SH-SY5Y (cell line): ENCODE measurements around the gene BAD.

Experiments used
- GATA2 ChIP-seq: IDR thresholded peaks from 2 replicates; pipeline ENCODE4 v1.6.1; 2011; ENCODE audit warnings: mild to moderate bottlenecking, low read depth, low read length
- GATA3 ChIP-seq: IDR thresholded peaks from 2 replicates; pipeline ENCODE4 v1.6.1; 2011; ENCODE audit warnings: low read depth, mild to moderate bottlenecking, low read length, moderate library complexity

- TF ChIP-seq GATA2: no peak
- TF ChIP-seq GATA3: no peak
These were observed 29.2 kb upstream of the BAD start for GRCh38 chr11:64313491-64314145.
